Parathyroid adenoma (tissue), 2 donors: Measurements from ENCODE around the gene DNAH10.

ENCODE experiments used
- H2AFZ ChIP-seq: fragments of 300-600 bp; sonication (generic); one replicate; pipeline ENCODE4 v1.7.0; 2017; ENCODE audit warnings: antibody characterized with exemption, mild to moderate bottlenecking
- H3K27ac ChIP-seq: fragments of 300-600 bp; sonication (generic); one replicate; pipeline ENCODE4 v1.7.0; 2017
- H3K27me3 ChIP-seq: fragments of 300-600 bp; sonication (generic); one replicate; pipeline ENCODE4 v1.7.0; 2017; ENCODE audit warnings: low read length; ENCODE audit not compliant: control insufficient read depth, insufficient read depth
- H3K36me3 ChIP-seq: fragments of 300-600 bp; sonication (generic); one replicate; pipeline ENCODE4 v1.7.0; 2017; ENCODE audit warnings: low read length; ENCODE audit not compliant: control insufficient read depth, insufficient read depth
- H3K4me1 ChIP-seq: fragments of 300-600 bp; sonication (generic); one replicate; pipeline ENCODE4 v1.7.0; 2017; ENCODE audit warnings: control low read depth
- H3K4me2 ChIP-seq: fragments of 300-600 bp; sonication (generic); one replicate; pipeline ENCODE4 v1.7.0; 2017; ENCODE audit warnings: low read length
- H3K4me3 ChIP-seq: fragments of 300-600 bp; sonication (generic); one replicate; pipeline ENCODE4 v1.7.0; 2017; ENCODE audit warnings: low read depth, low read length
- H3K79me2 ChIP-seq: fragments of 300-600 bp; sonication (generic); one replicate; pipeline ENCODE4 v1.7.0; 2017; ENCODE audit warnings: control low read depth
- H3K9ac ChIP-seq: fragments of 300-600 bp; sonication (generic); one replicate; pipeline ENCODE4 v1.7.0; 2017; ENCODE audit warnings: mild to moderate bottlenecking
- H3K9me3 ChIP-seq: fragments of 300-600 bp; sonication (generic); one replicate; pipeline ENCODE4 v1.7.0; 2017; ENCODE audit warnings: low read length; ENCODE audit not compliant: control insufficient read depth
- CTCF ChIP-seq: fragments of 300-600 bp; sonication (generic); IDR thresholded peaks from one replicate; pipeline ENCODE4 v1.7.0; 2017; ENCODE audit warnings: antibody characterized with exemption, mild to moderate bottlenecking
- donor health status: primary hyperparathyroidism.

The DNAH10 gene

DNA sequence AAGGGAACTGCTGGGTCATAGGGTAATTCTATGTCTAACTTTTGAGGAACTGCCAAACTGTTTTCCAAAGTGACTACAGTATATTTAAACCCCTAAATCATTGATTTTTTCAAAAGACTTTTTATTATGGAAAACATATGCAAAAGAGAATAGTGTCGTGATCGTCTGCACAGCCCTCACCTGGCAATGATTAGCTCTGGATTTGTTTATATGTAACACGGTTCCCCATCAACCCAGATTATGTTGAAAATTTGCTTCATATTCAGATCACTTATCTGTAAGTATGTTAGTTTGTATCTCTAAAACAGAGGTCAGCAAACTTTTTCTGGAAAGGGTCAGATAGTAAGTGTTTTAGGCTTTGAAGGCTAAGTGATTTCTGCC, 157.9 kb downstream of the DNAH10 start:
- Histone ChIP-seq H3K27me3 (no peaks in the 10 kb centered on the region), H3K4me2 (no peak overlapping the region)
- TF ChIP-seq CTCF, result no peak

GRCh38 chr12:123923038-123923437, 160.9 kb downstream of the DNAH10 start:
- no peak overlapping the region for H3K9ac ChIP-seq
- H3K4me2 ChIP-seq, result no peak overlapping the region
- H3K27me3 ChIP-seq, result no peaks in the 10 kb centered on the region
- H3K36me3 ChIP-seq, result no peaks in the 10 kb centered on the region
- no peak overlapping the region for H2AFZ ChIP-seq
- no peak overlapping the region for H3K27ac ChIP-seq
- no peaks in the 10 kb centered on the region for H3K79me2 ChIP-seq
- no peaks in the 10 kb centered on the region for H3K4me1 ChIP-seq
- TF ChIP-seq CTCF, result no peak
- no peak overlapping the region for H3K4me3 ChIP-seq
- no peaks in the 10 kb centered on the region for H3K9me3 ChIP-seq

More for the DNA sequence above, 157.9 kb downstream of the DNAH10 start:
- Histone ChIP-seq H3K9ac (no peak overlapping the region), H3K36me3 (no peaks in the 10 kb centered on the region), H3K9me3 (no peaks in the 10 kb centered on the region), H3K4me1 (no peaks in the 10 kb centered on the region), H3K27ac (no peak overlapping the region), H2AFZ (no peak overlapping the region), H3K4me3 (no peak overlapping the region), H3K79me2 (no peaks in the 10 kb centered on the region)

DNA sequence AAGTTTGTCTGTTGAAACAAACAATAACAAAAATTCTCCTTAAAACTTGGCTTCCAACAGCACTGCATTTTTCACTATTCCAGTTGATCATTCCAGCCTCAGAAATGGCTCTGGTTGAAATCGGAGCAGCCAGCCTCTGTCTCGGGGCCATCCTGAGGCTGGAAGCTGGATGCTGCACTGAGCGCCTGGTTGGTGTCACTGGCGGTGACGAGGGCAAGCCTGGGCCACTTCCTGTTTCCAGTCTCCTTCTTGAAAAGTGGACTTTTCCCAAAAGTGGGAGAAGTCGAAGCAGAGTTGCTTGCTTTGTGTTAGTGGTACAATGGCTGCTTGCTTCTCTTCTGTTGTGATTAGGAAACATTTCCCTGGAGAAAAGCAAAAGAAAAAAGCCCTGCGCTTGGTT, 161.8 kb downstream of the DNAH10 start:
- Histone ChIP-seq H3K27ac (no peak overlapping the region), H3K27me3 (no peaks in the 10 kb centered on the region), H3K9ac (no peak overlapping the region), H3K79me2 (no peaks in the 10 kb centered on the region), H3K4me2 (no peak overlapping the region), H3K4me1 (no peaks in the 10 kb centered on the region), H3K36me3 (no peaks in the 10 kb centered on the region), H2AFZ (no peak overlapping the region), H3K4me3 (no peak overlapping the region), H3K9me3 (no peaks in the 10 kb centered on the region)
- TF ChIP-seq CTCF, result no peak

GRCh38 chr12:123924539-123924938, 162.4 kb downstream of the DNAH10 start:
- H2AFZ ChIP-seq, result no peak overlapping the region
- H3K27me3 ChIP-seq, result no peaks in the 10 kb centered on the region
- no peaks in the 10 kb centered on the region for H3K79me2 ChIP-seq
- H3K9me3 ChIP-seq, result no peaks in the 10 kb centered on the region
- H3K27ac ChIP-seq, result no peak overlapping the region
- no peak overlapping the region for H3K9ac ChIP-seq
- no peak overlapping the region for H3K4me3 ChIP-seq
- no peak overlapping the region for H3K4me2 ChIP-seq
- no peaks in the 10 kb centered on the region for H3K36me3 ChIP-seq
- no peaks in the 10 kb centered on the region for H3K4me1 ChIP-seq
- no peak for TF ChIP-seq CTCF

- no peak overlapping the region for H3K4me3 ChIP-seq
- TF ChIP-seq CTCF, result no peak
- no peak overlapping the region for H3K27ac ChIP-seq
- peak overlapping the region; percentile 43 for H3K4me2 ChIP-seq
- H3K36me3 ChIP-seq, result no peaks in the 10 kb centered on the region
- no peaks in the 10 kb centered on the region for H3K9me3 ChIP-seq
- no peaks in the 10 kb centered on the region for H3K4me1 ChIP-seq
- no peak overlapping the region for H2AFZ ChIP-seq
- H3K27me3 ChIP-seq, result no peaks in the 10 kb centered on the region
- H3K79me2 ChIP-seq, result no peaks in the 10 kb centered on the region
- no peak overlapping the region for H3K9ac ChIP-seq
Observed at GRCh38 chr12:123928274-123928865, 166.3 kb downstream of the DNAH10 start.
